GM21528 (cell line): ENCODE data around the gene LOXL4.

Experiments used
- ATAC-seq: cut with Tn5 transposase; IDR thresholded peaks from one replicate; pipeline ENCODE4 v1.9.1; 2021; ENCODE audit warnings: mild to moderate bottlenecking, moderate library complexity; ENCODE audit not compliant: unreplicated experiment, low FRiP score

LOXL4 gene

DNA sequence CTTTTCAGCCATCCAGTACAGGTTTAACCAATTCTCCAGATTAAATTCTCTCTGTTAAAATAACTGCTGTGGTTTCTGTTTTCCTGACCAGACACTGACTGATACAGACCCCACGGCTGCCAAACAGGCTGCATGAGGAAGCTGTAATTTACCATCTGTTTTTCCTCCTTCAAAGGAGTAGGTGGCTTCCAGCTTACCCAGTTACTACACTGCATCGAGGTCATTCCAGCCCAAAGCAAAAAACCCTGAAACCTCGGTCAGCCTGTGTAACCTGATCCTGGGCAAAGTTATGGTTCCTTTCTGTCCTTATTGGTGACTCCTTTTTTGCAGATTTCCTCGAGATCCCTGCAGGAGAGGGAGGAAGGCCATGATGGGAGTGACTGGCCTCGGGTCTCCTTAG lies 27.9 kb upstream of the LOXL4 start:
- no peak for ATAC-seq

DNA sequence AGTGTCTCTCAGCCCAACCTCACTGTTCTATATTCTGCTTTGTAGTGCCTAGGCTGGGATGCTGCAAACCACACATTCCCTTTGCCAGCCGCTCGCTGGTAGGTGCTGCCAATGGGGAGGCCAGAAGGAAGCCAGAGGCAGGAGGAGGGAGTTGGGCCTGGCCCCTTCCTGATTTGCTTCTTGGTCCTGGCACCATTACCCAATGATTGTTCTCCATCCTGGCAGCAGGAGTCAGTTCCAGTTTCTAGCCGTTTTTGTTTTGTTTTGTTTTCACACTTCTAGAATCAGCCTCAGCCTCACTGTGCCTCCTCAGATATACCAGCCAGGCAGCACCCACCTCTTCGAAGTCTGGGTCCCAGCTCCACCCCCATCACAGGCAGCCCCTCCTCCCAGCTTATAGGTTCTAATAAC lies 27.4 kb upstream of the LOXL4 start:
- ATAC-seq: no peak

DNA sequence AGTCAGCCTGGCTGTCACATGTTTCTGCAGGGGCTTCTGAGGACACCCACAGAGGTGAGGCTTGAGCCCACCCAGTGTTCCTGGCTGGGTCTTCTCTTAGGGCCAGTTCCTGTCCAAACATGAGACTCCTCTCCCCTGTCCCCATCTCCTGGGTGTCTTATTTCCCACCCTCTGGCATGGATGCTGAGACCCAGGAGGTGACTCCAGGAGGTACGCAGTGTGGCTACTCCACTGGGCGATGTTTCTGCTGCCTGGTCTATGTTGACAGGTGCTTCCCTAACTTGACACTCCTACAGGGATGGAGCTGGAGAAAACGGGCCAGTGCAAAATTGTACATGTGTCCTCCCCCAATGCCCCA lies 26.3 kb upstream of the LOXL4 start:
- ATAC-seq: no peak

DNA sequence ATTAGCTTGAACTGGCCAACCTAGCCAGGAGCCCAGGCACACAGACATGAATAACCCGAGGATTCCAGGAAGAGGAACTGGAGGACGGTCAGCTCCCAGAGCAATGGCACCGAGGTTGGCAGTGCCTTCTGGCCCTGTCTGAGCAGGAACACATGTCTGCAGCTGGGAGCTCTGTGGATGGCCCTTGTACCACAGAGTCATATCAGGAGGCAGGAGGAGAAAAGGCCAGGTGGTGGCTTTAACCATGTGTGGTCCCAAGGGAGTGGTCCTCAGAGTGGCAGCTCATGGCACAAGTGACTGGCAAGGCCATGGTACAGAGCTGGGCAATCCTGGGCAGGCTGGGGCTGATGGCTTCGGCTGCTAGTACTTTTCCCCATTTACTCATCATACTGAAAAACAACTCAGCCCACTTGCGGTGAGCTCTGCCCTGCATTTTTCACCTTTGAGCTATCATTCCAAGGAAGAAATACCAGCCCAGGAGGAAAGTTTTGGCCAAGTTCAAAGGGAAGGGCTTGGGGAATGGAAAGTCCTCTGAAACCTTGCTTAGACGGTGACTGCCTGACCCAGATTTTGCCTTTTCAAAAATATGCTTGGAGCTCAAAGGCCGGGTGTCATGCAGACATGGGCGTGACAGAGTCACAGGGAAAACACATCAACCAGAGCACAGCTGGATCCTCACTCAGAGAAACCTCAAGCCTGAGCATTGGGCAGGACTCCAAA lies 25.7 kb upstream of the LOXL4 start:
- no peak for ATAC-seq

DNA sequence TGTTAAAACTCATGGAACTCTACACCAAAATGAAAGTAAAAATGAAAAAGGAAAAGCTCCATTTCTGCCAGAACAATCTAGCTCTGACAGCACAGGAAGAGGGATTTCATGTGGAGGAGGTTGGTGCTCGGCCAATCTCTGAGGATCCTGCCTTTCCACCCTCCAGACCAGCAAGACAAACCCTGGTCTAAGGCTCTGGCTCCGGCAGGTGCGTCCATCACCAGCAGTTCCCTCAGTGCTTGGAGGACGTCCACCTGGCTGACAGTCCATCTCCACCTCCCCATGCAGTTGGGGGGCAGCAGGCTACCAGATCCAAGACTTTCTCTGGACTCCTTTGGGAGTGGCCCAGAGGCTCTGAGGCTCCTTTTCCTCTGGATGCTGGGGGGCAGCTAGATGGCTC lies 25.0 kb upstream of the LOXL4 start:
- no peak for ATAC-seq

DNA sequence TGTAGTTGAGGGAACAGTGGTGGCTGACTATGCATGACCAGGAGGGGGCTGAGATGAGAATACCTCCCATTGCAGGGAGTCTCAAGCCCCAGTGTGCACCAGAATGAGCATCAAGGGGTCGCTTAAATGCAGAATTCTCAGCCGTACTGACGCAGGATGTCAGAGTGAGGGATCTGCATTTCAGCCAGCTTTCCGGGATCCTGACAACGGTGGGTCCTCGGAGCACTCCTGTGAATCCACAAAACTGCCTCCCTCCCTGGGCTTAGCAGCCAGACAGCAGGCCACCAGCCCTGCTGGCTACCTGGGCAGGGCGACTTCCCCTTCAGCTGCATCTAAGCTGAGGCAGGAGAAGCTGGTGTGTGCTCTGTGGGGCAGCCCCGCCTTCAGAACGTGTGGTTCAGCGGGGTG lies 21.8 kb upstream of the LOXL4 start:
- no peak for ATAC-seq

DNA sequence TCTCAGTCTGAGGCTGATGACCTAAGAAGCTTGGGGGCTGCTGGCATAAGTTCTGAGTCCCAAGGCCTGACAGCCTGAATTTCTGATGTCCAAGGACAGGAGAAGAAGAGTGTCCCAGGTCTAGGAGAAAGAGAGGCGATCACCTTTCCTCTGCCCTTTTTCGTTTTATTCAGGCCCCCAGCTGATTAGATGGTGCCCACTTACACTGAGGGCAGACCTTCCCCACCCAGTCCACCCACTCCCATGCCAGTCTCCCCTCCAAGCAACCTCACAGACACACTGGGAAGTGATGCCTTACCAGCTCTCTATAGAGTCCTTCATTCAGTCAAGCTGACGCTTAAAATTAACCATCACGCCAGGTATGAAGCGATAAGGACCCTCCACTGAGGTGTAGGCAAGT lies 19.3 kb upstream of the LOXL4 start:
- no peak for ATAC-seq

DNA sequence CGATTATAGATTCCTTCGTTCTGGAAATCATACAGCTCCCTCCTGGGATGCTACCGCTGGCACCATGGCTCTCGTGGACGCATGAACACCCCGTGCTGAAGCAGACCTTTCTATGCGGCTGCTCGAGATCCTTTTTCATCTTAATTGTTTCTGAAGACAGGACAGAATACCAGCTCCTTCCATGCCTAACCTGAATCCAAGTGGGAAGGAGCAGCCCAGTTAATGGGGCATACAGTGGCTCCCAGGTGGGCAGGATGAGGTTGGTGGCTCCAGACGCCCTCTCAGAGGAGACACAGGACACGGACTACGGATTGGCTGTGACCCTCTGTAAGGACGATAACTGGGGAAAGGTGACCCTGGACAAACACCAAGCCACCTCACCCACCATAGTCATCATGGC lies 18.4 kb upstream of the LOXL4 start:
- no peak for ATAC-seq

DNA sequence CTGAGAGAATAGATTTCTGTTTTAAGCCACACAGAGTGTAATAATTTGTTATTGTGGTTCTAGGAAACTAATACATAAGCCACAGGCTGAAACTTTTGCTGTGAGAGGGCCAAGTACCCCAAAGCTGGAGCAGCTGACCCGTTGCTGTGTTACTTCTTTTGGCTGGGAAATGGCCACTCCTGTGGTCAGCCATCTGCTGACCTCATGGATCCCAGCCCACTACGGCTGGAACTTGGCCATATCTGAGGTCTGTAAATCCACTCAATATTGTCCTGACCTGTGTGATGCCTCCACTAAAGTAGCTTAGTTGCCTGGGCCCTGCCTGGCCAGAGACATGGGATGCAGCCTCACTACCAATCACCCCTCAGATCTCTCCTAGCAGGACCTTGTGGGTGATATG lies 17.4 kb upstream of the LOXL4 start:
- no peak for ATAC-seq

DNA sequence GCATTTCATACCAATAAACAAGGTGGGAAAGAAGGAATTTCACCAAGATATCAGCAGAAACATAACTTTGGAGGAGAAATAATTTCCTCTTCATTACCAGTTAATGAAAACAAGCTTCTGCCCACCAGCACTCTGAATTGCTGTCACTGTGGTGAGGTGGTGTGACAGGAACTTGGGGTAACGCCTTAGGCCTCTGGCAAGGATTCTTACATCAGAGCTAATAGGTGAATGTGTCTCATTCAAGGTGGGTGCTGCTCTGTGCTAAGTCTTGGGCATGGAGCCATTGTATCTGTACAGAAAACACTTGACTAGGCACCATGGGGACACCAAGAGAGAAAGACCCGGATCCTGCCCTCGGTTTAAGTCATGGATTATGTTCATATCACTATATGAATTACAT lies 8.3 kb upstream of the LOXL4 start:
- ATAC-seq: no peak

DNA sequence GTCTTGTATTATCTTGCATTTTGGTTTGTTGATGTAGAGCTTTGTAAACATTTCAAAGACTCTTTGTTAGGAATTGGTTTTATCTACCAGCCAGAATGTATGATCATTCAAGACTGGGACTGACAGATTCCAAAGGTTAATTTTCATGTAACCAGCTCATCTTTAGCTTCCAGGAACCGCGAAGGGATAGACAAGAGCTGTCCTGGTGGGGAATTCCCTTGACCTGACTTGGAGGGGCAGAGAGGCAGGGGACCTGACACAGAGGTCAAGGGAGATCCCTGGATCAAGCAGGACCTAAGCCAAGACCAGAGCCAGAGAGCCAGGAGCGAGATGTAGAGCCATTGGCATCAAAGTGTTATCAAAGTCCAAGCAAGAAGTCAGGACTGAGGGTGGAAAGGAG lies 6.6 kb upstream of the LOXL4 start:
- no peak for ATAC-seq

DNA sequence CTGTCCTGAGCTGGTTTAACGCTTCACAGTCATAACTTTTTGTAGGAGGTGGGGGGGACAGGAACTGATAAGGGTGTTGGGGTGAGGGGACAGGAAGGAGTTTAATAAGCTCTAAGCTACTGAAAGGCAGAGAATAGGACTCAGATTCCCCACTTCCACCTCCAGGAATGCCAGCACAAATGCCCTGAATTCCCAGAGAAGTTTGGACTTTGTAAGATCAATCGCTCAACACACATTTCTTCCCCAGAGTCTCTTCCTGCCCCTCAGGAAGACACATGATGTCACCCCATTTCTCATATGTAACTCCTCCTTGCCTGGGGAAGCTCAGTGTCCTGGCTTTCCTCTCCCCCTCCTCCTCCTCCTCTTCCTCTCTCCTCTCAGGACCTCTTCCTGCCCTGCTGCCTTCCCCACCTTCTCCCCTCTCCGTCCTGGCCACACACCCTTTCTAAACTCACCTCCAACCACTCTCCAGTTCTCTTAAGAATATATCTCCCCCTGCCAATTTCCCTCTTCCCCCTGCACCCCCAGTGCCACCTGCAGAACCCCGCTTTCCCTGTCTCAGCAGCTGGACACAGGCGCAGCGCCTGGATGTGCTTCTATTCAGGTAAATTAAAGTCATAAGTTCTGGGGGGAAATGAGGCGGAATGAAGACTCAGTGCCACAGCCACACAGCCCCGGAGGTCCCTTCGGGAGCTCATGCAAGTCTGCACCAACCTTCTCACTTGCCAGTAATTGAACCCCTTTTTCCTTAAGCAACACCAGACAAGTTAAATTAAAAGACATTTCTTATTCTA lies 5.3 kb upstream of the LOXL4 start:
- no peak for ATAC-seq

DNA sequence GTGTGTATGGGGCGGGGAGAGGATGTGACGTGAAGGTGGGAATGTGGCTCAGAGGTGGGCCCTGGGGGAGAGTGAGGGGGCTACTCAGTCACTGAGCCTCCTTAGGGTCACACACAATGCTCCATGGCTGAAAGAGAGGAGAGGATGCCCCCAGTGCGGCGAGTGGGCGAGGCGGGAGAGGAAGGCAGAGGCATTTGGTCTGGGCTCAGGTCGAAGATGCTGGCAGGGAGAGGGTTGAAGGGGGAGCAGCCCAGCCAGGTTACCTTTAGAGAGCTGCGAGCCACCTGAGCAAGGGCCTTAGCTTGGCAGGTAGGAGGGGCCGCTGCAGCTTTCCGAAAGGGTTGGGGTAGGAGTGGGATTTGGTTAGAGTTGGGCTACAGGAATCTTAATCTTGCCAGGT lies 4.7 kb upstream of the LOXL4 start:
- no peak for ATAC-seq

DNA sequence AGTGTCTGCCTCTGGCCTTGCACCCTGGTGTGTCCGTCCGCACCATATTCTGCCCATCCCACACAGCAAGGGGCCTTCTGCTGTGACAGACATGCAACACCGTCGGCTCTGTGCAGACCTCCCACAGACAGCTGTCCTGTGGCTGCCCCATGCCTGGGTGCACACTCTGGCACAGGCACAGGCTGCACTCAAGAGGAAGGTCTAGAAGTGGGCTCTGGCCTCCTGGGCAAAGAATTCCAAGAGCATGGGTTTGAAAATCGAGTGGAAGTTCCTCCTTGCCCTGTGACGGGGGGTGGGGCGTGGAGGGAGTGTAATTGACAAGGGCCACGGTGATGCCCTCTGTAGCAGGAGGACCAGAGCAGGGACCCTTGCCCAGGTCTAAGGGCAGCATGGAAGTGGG lies 4.3 kb upstream of the LOXL4 start:
- ATAC-seq: no peak

DNA sequence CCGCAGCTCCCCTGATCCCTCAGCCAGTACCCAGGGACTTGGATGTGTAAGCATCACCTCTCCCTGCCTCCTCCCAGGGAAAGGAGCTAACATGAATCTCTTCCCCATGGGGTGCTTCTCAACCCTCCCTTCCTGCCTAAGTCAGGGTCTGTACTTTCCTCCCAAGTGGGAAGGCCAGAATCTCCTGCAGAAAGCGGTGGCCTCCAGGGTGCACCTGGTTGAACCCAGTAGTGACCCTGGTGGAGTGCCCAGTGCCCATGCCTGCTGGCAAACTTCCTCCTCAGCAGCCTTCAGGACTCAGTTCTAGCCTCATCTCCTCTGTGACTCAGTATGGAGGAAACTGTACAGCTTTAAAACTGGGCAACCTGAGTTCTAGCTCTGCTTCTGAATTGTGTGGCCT lies 2.8 kb upstream of the LOXL4 start:
- no peak for ATAC-seq

DNA sequence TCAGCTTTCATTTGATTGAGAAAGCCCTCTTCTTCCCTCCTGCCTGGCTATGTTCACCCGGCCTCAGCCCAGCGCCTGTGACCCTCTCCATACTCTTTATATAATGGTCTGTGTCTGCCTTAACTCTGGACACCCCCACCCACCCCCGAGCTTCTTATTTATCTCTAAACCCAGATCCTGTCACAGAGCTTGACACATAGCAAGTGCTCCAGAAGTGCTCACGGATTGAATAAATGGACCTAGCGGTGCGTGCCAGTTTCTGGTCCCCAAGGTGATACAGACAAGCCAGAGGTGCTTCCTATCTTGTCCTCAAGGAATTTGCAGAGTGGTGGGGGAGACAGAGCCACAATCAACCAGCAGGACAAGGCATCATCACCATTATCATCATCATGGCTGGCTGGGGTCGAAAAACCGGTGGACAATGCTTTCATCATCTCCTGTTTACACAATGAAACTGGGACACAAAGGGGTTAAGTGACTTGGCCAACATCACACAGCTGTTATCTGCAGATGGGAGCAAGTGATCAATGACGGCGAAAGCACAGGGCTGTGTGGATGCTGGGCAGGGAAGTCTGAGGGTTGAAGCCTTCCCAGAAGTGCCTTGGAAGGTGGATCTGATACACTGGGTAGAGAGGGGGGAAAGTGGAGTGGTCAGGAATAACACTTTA lies 2.2 kb upstream of the LOXL4 start:
- ATAC-seq: no peak

DNA sequence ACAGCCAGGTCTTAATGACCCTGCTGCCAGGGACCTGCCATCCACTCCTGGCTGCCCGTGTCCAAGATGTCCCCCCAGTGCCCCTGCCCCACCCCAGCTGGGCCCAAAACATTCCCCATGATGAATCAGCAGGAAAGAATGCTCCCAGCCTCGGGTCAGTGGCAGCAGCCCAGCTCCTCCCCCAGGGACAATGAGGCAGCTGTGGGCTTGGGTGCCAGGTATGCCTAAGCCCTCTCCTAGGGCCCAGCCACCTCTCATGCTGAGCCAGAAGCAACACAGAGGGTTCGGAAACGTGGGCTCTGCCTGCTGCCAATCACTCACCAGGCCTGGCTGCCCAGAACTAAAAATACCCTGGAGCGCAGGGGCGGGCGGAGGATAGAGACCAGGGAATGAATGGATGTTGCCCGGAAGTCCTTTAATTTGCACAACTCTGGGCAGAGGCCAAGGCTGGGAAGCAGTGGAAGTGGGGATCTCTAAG lies 1.5 kb upstream of the LOXL4 start:
- ATAC-seq: no peak

DNA sequence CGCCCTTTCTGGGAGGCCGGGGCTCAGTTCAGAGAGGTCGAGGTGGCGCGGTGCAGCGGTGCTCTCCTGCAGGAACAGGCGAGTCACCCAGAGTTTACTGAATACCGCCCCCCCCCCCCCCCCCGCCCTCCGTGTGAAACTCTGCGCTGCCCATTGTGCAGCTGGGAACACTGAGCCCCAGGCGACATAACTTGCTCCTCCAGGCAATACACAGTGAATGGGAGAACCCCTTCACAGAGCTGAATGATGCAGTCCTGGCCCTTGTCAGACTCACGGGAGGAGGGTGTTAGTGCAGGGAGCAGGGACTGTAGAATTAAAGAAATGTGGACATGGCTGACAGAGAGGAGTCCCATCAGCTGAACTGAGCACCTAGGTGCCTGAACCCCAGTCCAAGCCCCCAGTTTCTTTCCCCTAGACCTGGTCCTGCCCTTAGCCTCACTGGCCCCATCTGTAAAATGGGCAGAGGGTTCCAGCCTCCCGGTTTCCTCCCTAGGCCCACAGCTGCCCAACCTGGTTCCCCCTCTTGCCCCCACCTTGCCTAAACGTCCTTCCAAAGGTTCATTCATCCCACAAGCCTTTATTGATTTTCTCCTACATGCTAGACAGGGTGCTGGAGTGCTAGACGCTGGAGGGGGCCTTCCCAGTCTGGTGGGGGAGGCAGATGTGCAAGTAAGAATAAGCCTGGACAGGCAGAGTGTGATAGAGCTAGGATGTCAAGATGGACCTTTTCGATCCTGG lies 869 bp upstream of the LOXL4 start:
- no peak for ATAC-seq

DNA sequence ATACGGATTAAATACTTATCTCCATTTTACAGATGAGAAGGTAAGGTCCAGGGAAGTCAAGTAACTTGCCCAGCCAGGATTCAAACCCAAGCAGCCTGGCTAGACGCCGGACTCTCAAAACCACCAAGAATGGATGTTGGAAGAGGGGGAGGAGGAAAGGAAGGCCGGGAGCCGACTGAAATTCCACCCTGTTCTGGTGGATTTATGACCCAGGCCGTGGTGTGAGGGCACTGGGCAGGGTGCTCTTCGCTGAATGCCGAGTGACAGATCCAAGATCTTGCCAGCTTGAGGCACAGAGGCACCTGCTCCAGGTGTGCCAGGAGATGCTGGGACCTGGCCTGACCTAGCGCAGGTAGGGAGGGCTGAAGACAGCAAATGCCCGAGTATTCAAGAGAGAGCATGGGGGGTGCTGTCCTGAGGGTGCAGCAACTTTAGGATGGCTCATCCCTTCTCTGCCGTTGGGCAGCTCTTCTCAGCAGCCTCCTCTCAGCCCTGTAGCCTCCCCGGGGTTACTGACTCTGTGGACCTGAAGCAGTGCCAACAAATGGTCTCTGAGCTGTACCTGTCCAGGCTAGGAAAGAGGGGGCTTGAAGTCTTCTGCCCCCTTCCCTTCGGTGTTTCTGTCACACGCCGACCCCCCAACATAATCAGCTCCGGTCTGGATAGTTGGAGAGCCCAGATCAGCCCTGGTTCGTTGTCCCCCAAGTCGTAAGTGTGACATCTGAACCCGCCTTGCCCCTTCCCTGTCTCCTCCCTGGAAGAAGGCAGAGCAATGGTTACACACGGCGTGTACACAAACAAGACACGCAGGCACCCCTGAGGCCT lies 713 bp downstream of the LOXL4 start:
- ATAC-seq: no peak

DNA sequence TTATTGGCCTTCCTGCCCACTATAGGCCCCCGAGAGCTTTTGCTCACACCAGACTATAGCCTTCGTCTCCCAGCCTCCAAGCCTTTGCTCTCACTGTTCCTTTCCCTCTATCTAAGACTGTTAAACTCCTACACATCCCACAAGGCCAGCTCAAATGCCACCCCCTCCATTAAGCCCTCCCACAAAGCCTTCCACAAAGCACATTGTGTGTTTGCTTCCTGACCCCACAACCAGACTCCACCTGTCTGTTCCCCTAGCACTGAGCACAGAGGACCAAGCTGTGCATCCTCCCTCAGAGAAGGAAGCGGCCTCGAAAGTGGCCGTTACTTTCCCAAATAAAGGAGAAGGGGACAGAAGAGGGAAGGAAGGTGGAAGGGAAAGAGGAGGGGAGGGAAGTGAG lies 1.3 kb downstream of the LOXL4 start:
- ATAC-seq: no peak
